Naive thymus-derived CD8-positive, alpha-beta T cell (primary cell): ENCODE data around the gene ABCA12. TPM values are rescaled to one million over a fixed set of nuclear protein-coding genes. Genes with fewer than 3 reads are reported as not detected.

Experiments used
- ATAC-seq, 2 donors: fragments of 150-1000 bp; cut with Tn5 transposase in 1 of 2; sonication (Bioruptor Pico), chemical (Tn5 transposase) in 1 of 2; 1 replicate in 1 of 2; 2 replicates in 1 of 2; pipeline ENCODE4 v1.10.0; 2021; ENCODE audit warnings: mild to moderate bottlenecking in 2 of 2, moderate library complexity in 2 of 2
- POLR2A ChIA-PET: fragments of 350-600 bp; sonication (Branson Sonifier 250); formaldehyde crosslinking; loops from one replicate; lab custom pipeline; 2021; ENCODE audit warnings: antibody characterized with exemption; lab: Charles Lee
- DNase-seq, 10 donors: peaks; one replicate each; pipeline versions ENCODE4 v3.0.0 to v3.0.0-alpha.2; 2020 to 2022
- H3K27ac Mint-ChIP-seq, 10 donors: one replicate each; pipeline ENCODE4 v1.8.0; 2020 to 2022; ENCODE audit warnings: mild to moderate bottlenecking in 10 of 10, mixed read lengths in 10 of 10, moderate library complexity in 4 of 10, inconsistent platforms in 1 of 10
- H3K27me3 Mint-ChIP-seq, 5 donors: one replicate each; pipeline ENCODE4 v1.8.0; 2021 to 2022; ENCODE audit warnings: mixed read lengths in 5 of 5
- H3K36me3 Mint-ChIP-seq, 3 donors: one replicate each; pipeline ENCODE4 v1.8.0; 2020 to 2022; ENCODE audit warnings: mixed read lengths in 3 of 3, mild to moderate bottlenecking in 2 of 3, inconsistent platforms in 1 of 3
- H3K4me1 Mint-ChIP-seq, 4 donors: one replicate each; pipeline ENCODE4 v1.8.0; 2021 to 2022; ENCODE audit warnings: mixed read lengths in 4 of 4
- H3K4me3 Mint-ChIP-seq, 10 donors: one replicate each; pipeline ENCODE4 v1.8.0; 2020 to 2022; ENCODE audit warnings: mild to moderate bottlenecking in 10 of 10, mixed read lengths in 10 of 10, moderate library complexity in 6 of 10, inconsistent platforms in 1 of 10
- H3K9me3 Mint-ChIP-seq, 9 donors: one replicate each; pipeline ENCODE4 v1.8.0; 2020 to 2022; ENCODE audit warnings: mixed read lengths in 9 of 9, mild to moderate bottlenecking in 3 of 9, inconsistent platforms in 1 of 9, moderate library complexity in 1 of 9
- polyA plus RNA-seq, 3 donors: library from polyadenylated mRNA; unstranded; fragments of 300-500 nt; fragmentation: Illumina TruSeq; gene quantifications; one replicate each; pipeline ENCODE4 v1.2.3, GENCODE V29; 2021
- total RNA-seq, 8 experiments: library from RNA in 2 of 8; stranded (reverse) in 2 of 8; gene quantifications; one replicate each; pipeline ENCODE4 v1.2.3 and lab custom pipeline; 2021 to 2026

ABCA12 gene
- total and polyA plus RNA-seq, 5 experiments from 2014 or later: not detected

GRCh38 chr2:215149486-215149885 lies 11.1 kb upstream of the ABCA12 start:
- no peaks in the 10 kb centered on the region for H3K9me3 Mint-ChIP-seq
- POLR2A ChIA-PET: no interaction called here
- no peak overlapping the region for H3K4me3 Mint-ChIP-seq
- ATAC-seq (no peak), DNase-seq (no peak)
- no peaks in the 10 kb centered on the region for H3K4me1 Mint-ChIP-seq
- no peaks in the 10 kb centered on the region for H3K36me3 Mint-ChIP-seq
- H3K27ac Mint-ChIP-seq: no peak overlapping the region
- peaks cover 1 to 9% (median 3%) of the 10 kb centered on the region in 5 donors for H3K27me3 Mint-ChIP-seq

GRCh38 chr2:215149060-215149459 lies 10.6 kb upstream of the ABCA12 start:
- Mint-ChIP-seq H3K27ac (no peak overlapping the region), H3K4me3 (no peak overlapping the region), H3K4me1 (no peaks in the 10 kb centered on the region), H3K27me3 (peaks cover 0 to 9% (median 3%) of the 10 kb centered on the region in 5 donors), H3K9me3 (no peaks in the 10 kb centered on the region), H3K36me3 (no peaks in the 10 kb centered on the region)
- no peak for DNase-seq
- no peak for ATAC-seq
- POLR2A ChIA-PET: no interaction called here

GRCh38 chr2:215145611-215146010 lies 7.2 kb upstream of the ABCA12 start:
- ATAC-seq: no peak
- POLR2A ChIA-PET: no interaction called here
- H3K36me3 Mint-ChIP-seq: no peaks in the 10 kb centered on the region
- H3K4me3 Mint-ChIP-seq: no peak overlapping the region
- no peak overlapping the region for H3K27ac Mint-ChIP-seq
- H3K4me1 Mint-ChIP-seq: no peaks in the 10 kb centered on the region
- H3K27me3 Mint-ChIP-seq: peaks cover under 1 to 17% (median 8%) of the 10 kb centered on the region in 5 donors
- DNase-seq: no peak
- H3K9me3 Mint-ChIP-seq: no peaks in the 10 kb centered on the region

- POLR2A ChIA-PET: no interaction called here
- ATAC-seq: no peak
- H3K36me3 Mint-ChIP-seq: no peaks in the 10 kb centered on the region
- no peaks in the 10 kb centered on the region for H3K4me1 Mint-ChIP-seq
- H3K27ac Mint-ChIP-seq: no peak overlapping the region
- H3K4me3 Mint-ChIP-seq: no peak overlapping the region
- H3K9me3 Mint-ChIP-seq: peaks cover 0 to 4% (median 0%) of the 10 kb centered on the region in 9 donors
- peaks cover 0 to 21% (median 15%) of the 10 kb centered on the region in 5 donors for H3K27me3 Mint-ChIP-seq
- DNase-seq: no peak
Observed at GRCh38 chr2:215144106-215144875, 5.9 kb upstream of the ABCA12 start.

- Mint-ChIP-seq H3K4me3 (no peak overlapping the region), H3K9me3 (peaks cover 0 to 4% (median 0%) of the 10 kb centered on the region in 9 donors), H3K27me3 (peaks cover 0 to 29% (median 20%) of the 10 kb centered on the region in 5 donors), H3K4me1 (no peaks in the 10 kb centered on the region), H3K36me3 (no peaks in the 10 kb centered on the region), H3K27ac (no peak overlapping the region)
- POLR2A ChIA-PET: no interaction called here
- ATAC-seq: no peak
- no peak for DNase-seq
Observed at GRCh38 chr2:215143458-215143857, 5.0 kb upstream of the ABCA12 start.

GRCh38 chr2:215141706-215142105 lies 3.3 kb upstream of the ABCA12 start:
- H3K4me1 Mint-ChIP-seq: no peaks in the 10 kb centered on the region
- peaks cover 0 to 4% (median 0%) of the 10 kb centered on the region in 9 donors for H3K9me3 Mint-ChIP-seq
- DNase-seq (no peak), ATAC-seq (no peak)
- POLR2A ChIA-PET: no interaction called here
- no peak overlapping the region for H3K27ac Mint-ChIP-seq
- H3K27me3 Mint-ChIP-seq: peaks cover 0 to 34% (median 24%) of the 10 kb centered on the region in 5 donors
- no peaks in the 10 kb centered on the region for H3K36me3 Mint-ChIP-seq
- no peak overlapping the region for H3K4me3 Mint-ChIP-seq

GRCh38 chr2:215140166-215140707 lies 1.8 kb upstream of the ABCA12 start:
- ATAC-seq (no peak), DNase-seq (no peak)
- POLR2A ChIA-PET: no interaction called here
- H3K9me3 Mint-ChIP-seq: peaks cover 0 to 6% (median under 1%) of the 10 kb centered on the region in 9 donors
- H3K4me3 Mint-ChIP-seq: no peak overlapping the region
- no peak overlapping the region for H3K27ac Mint-ChIP-seq
- no peaks in the 10 kb centered on the region for H3K4me1 Mint-ChIP-seq
- peaks cover 4 to 40% (median 28%) of the 10 kb centered on the region in 5 donors for H3K27me3 Mint-ChIP-seq
- no peaks in the 10 kb centered on the region for H3K36me3 Mint-ChIP-seq

GRCh38 chr2:215137741-215138340 lies 585 bp downstream of the ABCA12 start:
- H3K9me3 Mint-ChIP-seq: peaks cover 0 to 11% (median 6%) of the 10 kb centered on the region in 9 donors
- H3K27ac Mint-ChIP-seq: no peak overlapping the region
- DNase-seq (no peak), ATAC-seq (no peak)
- no peak overlapping the region for H3K4me3 Mint-ChIP-seq
- peaks cover 0 to 4% (median 0%) of the 10 kb centered on the region in 3 donors for H3K36me3 Mint-ChIP-seq
- H3K4me1 Mint-ChIP-seq: no peaks in the 10 kb centered on the region
- POLR2A ChIA-PET: no interaction called here
- peaks cover 4 to 36% (median 25%) of the 10 kb centered on the region in 5 donors for H3K27me3 Mint-ChIP-seq

- H3K9me3 Mint-ChIP-seq: peaks cover 2 to 14% (median 9%) of the 10 kb centered on the region in 9 donors
- H3K27me3 Mint-ChIP-seq: peaks cover 4 to 36% (median 25%) of the 10 kb centered on the region in 5 donors
- no peak overlapping the region for H3K27ac Mint-ChIP-seq
- POLR2A ChIA-PET: no interaction called here
- H3K4me1 Mint-ChIP-seq: no peaks in the 10 kb centered on the region
- H3K4me3 Mint-ChIP-seq: no peak overlapping the region
- DNase-seq (no peak), ATAC-seq (no peak)
- peaks cover 0 to 8% (median 0%) of the 10 kb centered on the region in 3 donors for H3K36me3 Mint-ChIP-seq
Observed at GRCh38 chr2:215137329-215137686, 1.1 kb downstream of the ABCA12 start.

- Mint-ChIP-seq H3K4me3 (no peak overlapping the region), H3K4me1 (no peaks in the 10 kb centered on the region), H3K27ac (no peak overlapping the region), H3K36me3 (peaks cover 0 to 8% (median 0%) of the 10 kb centered on the region in 3 donors), H3K9me3 (peaks cover 2 to 19% (median 9%) of the 10 kb centered on the region in 9 donors), H3K27me3 (peaks cover 4 to 36% (median 25%) of the 10 kb centered on the region in 5 donors)
- POLR2A ChIA-PET: no interaction called here
- DNase-seq (no peak), ATAC-seq (no peak)
Observed at GRCh38 chr2:215136669-215137328, 1.6 kb downstream of the ABCA12 start.

GRCh38 chr2:215120401-215120800 lies 18.0 kb downstream of the ABCA12 start:
- H3K4me3 Mint-ChIP-seq: no peak overlapping the region
- peaks cover 0 to 4% (median 0%) of the 10 kb centered on the region in 3 donors for H3K36me3 Mint-ChIP-seq
- H3K9me3 Mint-ChIP-seq: peaks cover 0 to 35% (median 16%) of the 10 kb centered on the region in 9 donors
- no peak overlapping the region for H3K27ac Mint-ChIP-seq
- POLR2A ChIA-PET: no interaction called here
- no peaks in the 10 kb centered on the region for H3K4me1 Mint-ChIP-seq
- H3K27me3 Mint-ChIP-seq: peaks cover 0 to 4% (median 0%) of the 10 kb centered on the region in 5 donors
- ATAC-seq (no peak), DNase-seq (no peak)

GRCh38 chr2:215119847-215120246 lies 18.6 kb downstream of the ABCA12 start:
- POLR2A ChIA-PET: no interaction called here
- H3K36me3 Mint-ChIP-seq: peaks cover 0 to 4% (median 0%) of the 10 kb centered on the region in 3 donors
- peaks cover 0 to 30% (median 16%) of the 10 kb centered on the region in 9 donors for H3K9me3 Mint-ChIP-seq
- no peak overlapping the region for H3K27ac Mint-ChIP-seq
- DNase-seq (no peak), ATAC-seq (no peak)
- peaks cover 0 to 4% (median 0%) of the 10 kb centered on the region in 5 donors for H3K27me3 Mint-ChIP-seq
- H3K4me1 Mint-ChIP-seq: no peaks in the 10 kb centered on the region
- no peak overlapping the region for H3K4me3 Mint-ChIP-seq

- POLR2A ChIA-PET: no interaction called here
- Mint-ChIP-seq H3K27ac (no peak overlapping the region), H3K4me1 (no peaks in the 10 kb centered on the region), H3K9me3 (no peaks in the 10 kb centered on the region), H3K27me3 (peaks cover 0 to 7% (median 0%) of the 10 kb centered on the region in 5 donors), H3K4me3 (no peak overlapping the region), H3K36me3 (no peaks in the 10 kb centered on the region)
- no peak for ATAC-seq
- no peak for DNase-seq
Observed at GRCh38 chr2:215110918-215111317, 27.5 kb downstream of the ABCA12 start.
